Activated CD8-positive, alpha-beta memory T cell treated with anti-CD3 and anti-CD28 coated beads, Interleukin-2, amount 50 U/mL, for 1 hour (primary cell): ENCODE measurements around the gene CDH4.

ENCODE experiments used
- DNase-seq: peaks from one replicate; pipeline ENCODE4 v3.0.0-alpha.2; 2020; ENCODE audit errors: extremely low read depth

Gene CDH4

GRCh38 chr20:61710108-61710507 lies 458.0 kb downstream of the CDH4 start:
- no peak for DNase-seq

GRCh38 chr20:61712688-61713087 lies 460.6 kb downstream of the CDH4 start:
- no peak for DNase-seq

- DNase-seq: no peak
These were observed 466.4 kb downstream of the CDH4 start for GRCh38 chr20:61718361-61719005.

GRCh38 chr20:61719691-61720347 lies 467.8 kb downstream of the CDH4 start:
- DNase-seq: no peak

GRCh38 chr20:61720348-61720696 lies 468.3 kb downstream of the CDH4 start:
- no peak for DNase-seq

- no peak for DNase-seq
These were observed 470.2 kb downstream of the CDH4 start for GRCh38 chr20:61722146-61722678.

GRCh38 chr20:61723529-61724257 lies 471.6 kb downstream of the CDH4 start:
- DNase-seq: no peak

- DNase-seq: no peak
These were observed 472.3 kb downstream of the CDH4 start for GRCh38 chr20:61724376-61724775.

GRCh38 chr20:61725145-61725544 lies 473.1 kb downstream of the CDH4 start:
- DNase-seq: no peak

GRCh38 chr20:61725966-61726365 lies 473.9 kb downstream of the CDH4 start:
- no peak for DNase-seq

GRCh38 chr20:61726979-61727378 lies 474.9 kb downstream of the CDH4 start:
- DNase-seq: no peak

GRCh38 chr20:61727761-61728160 lies 475.7 kb downstream of the CDH4 start:
- DNase-seq: no peak

- DNase-seq: no peak
These were observed 476.3 kb downstream of the CDH4 start for GRCh38 chr20:61728326-61728725.

- DNase-seq: no peak
These were observed 477.0 kb downstream of the CDH4 start for GRCh38 chr20:61728786-61729770.

- no peak for DNase-seq
These were observed 478.7 kb downstream of the CDH4 start for GRCh38 chr20:61730631-61731362.

GRCh38 chr20:61731363-61732181 lies 479.5 kb downstream of the CDH4 start:
- no peak for DNase-seq

GRCh38 chr20:61732511-61733210 lies 480.6 kb downstream of the CDH4 start:
- DNase-seq: no peak

- DNase-seq: no peak
These were observed 481.2 kb downstream of the CDH4 start for GRCh38 chr20:61733216-61733615.
